ENCODE data around the gene MTARC1.

MTARC1 gene

DNA sequence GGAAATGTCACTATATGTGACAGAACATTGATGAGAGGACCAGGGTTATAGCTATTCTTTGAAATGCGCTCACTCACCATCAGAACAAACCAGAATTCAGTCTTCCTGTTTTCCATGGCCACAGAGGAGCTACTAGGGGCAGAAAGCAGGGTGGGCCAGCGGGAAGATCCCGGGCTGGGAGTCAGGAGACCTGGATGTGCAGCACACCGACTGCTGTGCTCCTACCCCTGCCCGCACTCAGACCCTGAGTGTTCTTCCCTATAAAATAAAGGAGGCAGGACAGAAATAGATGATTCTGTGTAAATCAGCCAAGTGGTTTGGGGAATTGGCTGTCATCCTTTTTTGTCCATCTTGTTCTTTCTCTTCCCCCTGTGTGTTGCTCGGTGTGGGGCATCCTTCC is 21.0 kb downstream of the MTARC1 start:
- no peak for DNase-seq (ENCODE audit: low spot score)

DNA sequence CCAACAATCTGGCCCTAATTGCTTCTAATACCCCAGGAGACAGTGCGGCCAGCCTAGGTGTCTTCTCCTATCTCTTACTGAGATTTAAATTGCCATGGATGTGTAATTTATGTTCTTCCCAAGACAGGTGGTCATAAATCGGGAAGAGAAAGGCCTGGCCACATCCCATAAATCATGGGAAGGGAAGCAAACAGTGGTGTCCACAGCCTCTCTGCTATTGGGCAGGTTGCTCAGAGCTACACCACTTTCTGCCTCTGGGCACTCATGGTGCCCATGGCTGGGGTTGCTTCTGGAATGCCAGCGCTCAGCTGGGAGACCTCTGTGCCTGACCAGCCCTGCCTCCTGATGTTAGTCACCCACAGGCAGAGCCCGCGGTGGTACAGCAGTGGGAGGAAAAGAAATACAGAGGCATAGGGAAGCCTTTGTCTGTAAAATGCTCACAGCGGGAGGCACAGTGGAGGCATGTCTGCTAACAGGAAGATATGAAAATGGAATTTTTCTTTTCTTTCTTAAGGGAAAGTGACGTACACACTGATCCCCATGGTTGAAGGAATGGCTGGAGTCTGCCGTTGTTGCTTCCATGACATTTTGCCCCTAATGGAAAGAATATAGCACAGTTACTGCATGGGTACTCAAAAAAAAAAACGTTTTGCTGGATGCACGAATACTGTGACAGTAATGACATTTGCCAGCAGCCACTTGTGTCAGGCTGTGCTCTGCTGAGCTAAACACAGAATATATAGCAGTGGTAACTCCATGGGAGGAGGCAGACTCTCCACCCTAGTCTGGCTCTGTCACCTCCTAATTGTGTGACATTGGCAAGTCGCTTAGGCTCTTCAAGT is 21.9 kb downstream of the MTARC1 start:
- DNase-seq (ENCODE audit: low spot score), result no peak

GRCh38 chr1:220809187-220809550 is 22.5 kb downstream of the MTARC1 start:
- DNase-seq (ENCODE audit: low spot score), result no peak

DNA sequence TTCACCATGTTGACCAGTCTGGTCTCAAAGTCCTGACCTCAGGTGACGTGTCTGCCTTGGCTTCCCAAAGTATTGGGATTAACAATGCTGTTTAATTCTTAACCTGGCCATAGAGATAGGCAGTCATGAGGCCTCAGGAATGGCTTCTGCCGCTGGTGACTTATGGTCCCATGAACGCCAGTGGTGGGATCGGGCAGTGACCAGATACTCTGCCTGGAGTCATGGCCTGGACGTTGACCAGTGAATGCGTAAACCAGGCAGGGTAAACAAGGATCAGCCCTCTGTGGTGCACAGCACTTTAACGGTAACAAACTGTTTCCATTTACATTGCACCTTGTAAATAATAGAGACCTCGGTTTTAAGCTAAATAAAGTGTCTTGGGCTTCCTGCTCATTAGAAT is 23.0 kb downstream of the MTARC1 start:
- DNase-seq (ENCODE audit: low spot score), result no peak

- DNase-seq (ENCODE audit: low spot score), result peak; percentile 82
Measured at GRCh38 chr1:220810179-220810653, 23.5 kb downstream of the MTARC1 start.

GRCh38 chr1:220810963-220811362 is 24.2 kb downstream of the MTARC1 start:
- DNase-seq (ENCODE audit: low spot score), result no peak

- DNase-seq (ENCODE audit: low spot score), result no peak
Measured at GRCh38 chr1:220811695-220812094, 25.0 kb downstream of the MTARC1 start.

GRCh38 chr1:220812308-220812707 is 25.6 kb downstream of the MTARC1 start:
- DNase-seq (ENCODE audit: low spot score), result no peak

GRCh38 chr1:220813013-220813412 is 26.3 kb downstream of the MTARC1 start:
- DNase-seq (ENCODE audit: low spot score), result no peak

DNA sequence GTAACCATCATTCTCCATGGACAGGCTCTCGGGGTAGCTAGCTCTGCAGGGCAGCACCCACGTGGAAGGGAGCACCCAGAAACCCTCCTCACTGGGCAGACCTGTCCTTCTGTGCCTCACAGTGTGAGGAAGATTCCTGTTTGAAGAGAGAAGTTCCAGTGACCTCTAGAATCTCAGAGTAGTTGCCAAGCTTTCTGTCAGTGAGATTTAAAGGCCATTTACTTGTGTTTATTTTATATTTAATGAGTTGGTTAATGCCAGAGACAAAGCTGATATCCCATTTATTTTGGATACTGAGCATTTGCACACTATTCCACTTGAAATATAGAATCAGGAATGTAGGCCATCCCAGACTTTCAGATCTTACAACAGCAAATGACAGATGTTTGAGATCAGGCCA is 28.7 kb downstream of the MTARC1 start:
- no peak for DNase-seq (ENCODE audit: low spot score)

GRCh38 chr1:220817907-220818306 is 31.2 kb downstream of the MTARC1 start:
- no peak for DNase-seq (ENCODE audit: low spot score)

DNA sequence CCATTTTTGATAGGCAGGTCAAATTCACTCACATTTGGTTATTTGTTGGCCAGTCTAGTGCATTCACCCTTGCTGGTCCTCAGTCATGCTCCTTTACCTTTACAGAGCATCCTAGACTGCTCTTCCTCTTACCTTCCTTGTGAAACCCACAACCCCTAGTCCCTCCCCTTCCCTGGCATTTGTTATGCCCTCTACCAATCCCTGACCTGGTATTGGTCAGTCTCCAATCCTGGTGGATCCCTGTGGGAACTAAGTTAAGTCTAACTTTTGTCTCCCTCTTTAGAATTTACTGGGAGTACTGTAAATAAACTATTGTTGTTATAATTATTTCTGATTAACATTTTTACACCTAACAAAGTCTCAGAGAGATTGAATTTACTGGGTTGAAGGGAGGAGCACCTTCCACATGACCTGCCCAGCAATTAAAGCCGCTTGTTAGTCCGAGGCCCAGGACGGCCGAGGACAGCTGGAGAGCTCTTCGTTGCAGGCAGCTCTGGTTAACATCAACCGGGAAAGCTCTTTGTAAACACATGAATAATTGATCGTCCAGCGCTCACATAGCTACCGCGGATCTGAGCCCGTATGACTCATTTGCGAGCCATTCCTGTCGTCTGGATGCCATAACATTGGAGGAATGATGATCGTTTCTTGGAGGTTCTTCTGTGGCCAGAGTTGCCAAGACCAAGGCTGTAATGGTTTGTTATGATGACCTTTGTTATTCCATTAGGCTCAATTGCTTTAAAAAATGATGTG is 31.9 kb downstream of the MTARC1 start:
- no peak for DNase-seq (ENCODE audit: low spot score)

DNA sequence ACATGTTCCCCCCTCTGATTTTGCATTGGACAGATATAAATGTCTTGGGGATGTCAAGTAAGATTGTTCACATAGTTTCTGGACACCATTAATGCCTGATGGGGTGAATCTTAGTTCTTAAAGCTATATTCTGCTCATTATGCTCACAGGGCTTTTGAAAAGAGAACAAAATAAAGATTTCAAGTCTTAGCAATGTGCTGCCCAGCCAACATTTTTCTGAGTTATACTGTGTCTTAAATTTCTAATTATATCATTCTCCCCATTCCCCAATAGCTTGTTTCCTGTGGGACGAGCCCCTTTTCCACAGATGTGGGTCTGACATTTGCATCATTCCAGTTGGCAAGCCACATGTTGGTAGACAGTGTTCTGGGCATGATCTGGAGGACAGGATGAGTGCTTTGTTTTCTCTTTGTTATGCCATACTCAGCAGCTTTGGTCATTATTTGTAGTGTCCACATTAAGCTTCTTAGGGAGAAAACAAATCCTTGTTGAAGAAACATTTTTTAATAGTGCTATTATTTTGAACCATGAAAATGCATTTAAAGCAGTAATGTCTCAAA is 32.8 kb downstream of the MTARC1 start:
- no peak for DNase-seq (ENCODE audit: low spot score)

- DNase-seq (ENCODE audit: low spot score), result no peak
Measured at GRCh38 chr1:220824031-220824989, 37.6 kb downstream of the MTARC1 start.

DNA sequence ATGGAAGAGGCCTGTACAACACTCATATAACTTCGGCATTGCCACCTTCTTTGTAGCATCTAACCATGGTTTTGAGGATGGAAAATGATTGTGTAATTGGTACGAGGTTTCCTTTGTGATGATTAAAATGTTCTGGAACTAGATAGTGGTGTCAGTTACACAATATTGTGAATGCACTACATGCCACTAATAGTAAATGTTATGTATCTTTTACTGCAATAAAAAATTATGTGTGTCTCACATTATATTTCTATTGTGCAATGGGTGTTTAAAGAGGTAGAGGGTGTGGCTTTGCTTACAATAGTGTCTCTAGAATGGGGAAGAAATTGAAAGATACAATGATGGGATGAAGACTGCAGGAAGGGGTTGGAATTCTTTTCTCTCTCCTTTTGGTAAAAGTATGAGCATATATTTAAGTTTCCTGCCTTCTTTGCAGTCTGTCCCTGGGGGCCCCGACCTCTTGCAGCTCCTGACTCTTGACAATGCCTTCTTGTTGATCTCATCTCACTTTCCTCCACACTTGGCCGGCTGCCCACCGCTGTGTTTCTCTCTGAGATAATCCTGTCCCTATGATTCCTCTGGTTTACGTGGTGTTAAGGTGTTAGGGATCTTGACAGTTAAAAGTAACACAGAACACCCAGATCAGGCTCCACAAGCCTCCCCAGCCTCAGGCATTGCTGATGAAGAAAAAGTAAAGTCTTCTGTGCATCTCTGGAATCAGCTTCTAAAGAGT is 39.3 kb downstream of the MTARC1 start:
- DNase-seq (ENCODE audit: low spot score), result no peak

GRCh38 chr1:220826729-220827128 is 40.0 kb downstream of the MTARC1 start:
- DNase-seq (ENCODE audit: low spot score), result no peak

- no peak for DNase-seq (ENCODE audit: low spot score)
Measured at GRCh38 chr1:220827445-220828178, 40.9 kb downstream of the MTARC1 start.

GRCh38 chr1:220828179-220828490 is 41.4 kb downstream of the MTARC1 start:
- no peak for DNase-seq (ENCODE audit: low spot score)

GRCh38 chr1:220828950-220829586 is 42.4 kb downstream of the MTARC1 start:
- DNase-seq (ENCODE audit: low spot score), result no peak

- DNase-seq (ENCODE audit: low spot score), result no peak
Measured at GRCh38 chr1:220833436-220833835, 46.7 kb downstream of the MTARC1 start.
